Activated T-cell treated with anti-CD3 and anti-CD28 coated beads for 4 hours (primary cell): ENCODE results near the gene ZNF512.
"Not testable (repeated sequence)": the region's sequence is repeated elsewhere in the genome, so short reads cannot be mapped to it uniquely, and the experiment has no call there.

Source experiments
- DNase-seq: peaks from one replicate; pipeline ENCODE4 v3.0.0-alpha.2; 2020

The ZNF512 gene

GRCh38 chr2:27584597-27584996 lies 1.8 kb downstream of the ZNF512 start:
- no peak for DNase-seq

- no peak for DNase-seq
Observed at GRCh38 chr2:27587025-27587424, 4.2 kb downstream of the ZNF512 start.

- no peak for DNase-seq
Observed at GRCh38 chr2:27588308-27588707, 5.5 kb downstream of the ZNF512 start.

DNA sequence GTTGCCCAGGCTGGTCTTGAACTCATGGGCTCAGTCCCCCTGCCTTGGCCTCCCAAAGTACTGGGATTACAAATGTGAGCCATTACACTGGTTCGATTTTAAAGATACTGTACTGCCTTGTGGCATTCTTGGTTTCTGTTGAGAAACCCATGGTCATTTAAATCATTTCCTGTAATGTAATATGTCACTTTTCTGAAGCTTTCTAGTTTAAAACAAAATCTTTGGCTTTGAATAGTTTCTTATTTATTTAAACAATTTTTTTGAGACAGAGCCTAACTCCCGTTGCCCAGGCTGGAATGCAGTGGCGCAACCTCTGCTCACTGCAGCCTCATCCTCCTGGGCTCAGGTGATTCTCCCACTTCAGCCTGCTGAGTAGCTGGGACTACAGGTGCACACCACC lies 8.9 kb downstream of the ZNF512 start:
- no peak for DNase-seq

DNA sequence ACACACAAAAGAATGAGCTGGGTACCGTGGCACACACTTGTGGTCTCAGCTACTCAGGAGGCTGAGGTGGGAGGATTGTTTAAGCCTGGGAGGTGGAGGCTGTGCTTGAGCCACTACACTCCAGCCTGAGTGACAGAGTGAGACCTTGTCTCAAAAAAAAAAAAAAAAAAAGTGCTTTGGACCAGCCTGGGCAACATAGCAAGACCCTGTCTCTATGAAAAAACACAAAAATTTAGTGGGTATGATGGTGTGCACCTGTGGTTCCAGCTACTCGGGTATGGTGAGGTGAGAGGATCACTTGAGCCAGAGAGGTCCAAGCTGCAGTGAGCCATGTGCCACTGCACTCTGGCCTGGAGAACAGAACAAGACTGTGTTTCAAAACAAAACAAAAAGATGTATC lies 10.4 kb downstream of the ZNF512 start:
- no peak for DNase-seq

- not testable (repeated sequence) for DNase-seq
Observed at GRCh38 chr2:27594020-27594703, 11.3 kb downstream of the ZNF512 start.

DNA sequence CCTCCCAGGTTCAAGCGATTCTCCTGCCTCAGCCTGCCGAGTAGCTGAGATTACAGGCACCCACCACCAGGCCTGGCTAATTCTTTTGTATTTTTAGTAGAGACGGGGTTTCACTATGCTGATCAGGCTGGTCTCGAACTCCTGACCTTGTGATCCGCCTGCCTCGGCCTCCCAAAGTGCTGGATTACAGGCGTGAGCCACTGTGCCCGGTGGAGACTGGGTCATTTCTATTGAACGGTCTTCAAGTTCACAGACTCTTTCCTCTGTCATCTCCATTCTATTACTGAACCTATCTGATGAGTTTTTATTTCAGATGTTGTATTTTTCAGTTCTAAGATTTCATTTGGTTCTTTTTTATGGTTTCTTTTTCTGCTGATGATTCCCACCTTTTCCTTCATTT lies 12.6 kb downstream of the ZNF512 start:
- DNase-seq = not testable (repeated sequence)

GRCh38 chr2:27596627-27597026 lies 13.8 kb downstream of the ZNF512 start:
- DNase-seq = no peak

DNA sequence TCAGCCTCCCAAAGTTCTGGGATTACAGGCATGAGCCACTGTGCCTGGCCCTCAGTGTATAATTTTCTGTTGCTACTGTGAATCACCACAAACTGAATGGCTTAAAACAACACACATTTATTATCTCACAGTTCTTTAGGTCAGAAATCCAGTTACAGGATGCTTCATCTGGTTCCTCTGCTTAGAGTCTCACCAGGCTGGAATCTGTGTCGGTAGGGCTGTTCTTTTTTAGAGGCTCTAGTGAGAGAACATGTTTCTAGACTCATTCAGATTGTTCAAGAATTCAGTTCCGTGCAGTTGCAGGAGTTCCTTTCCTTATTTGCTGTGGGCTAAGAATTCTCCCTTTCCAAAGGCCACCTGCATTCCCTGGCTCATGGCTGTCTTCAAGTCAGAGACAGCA lies 23.8 kb downstream of the ZNF512 start:
- DNase-seq = no peak

- DNase-seq = no peak
Observed at GRCh38 chr2:27613985-27614384, 31.1 kb downstream of the ZNF512 start.

DNA sequence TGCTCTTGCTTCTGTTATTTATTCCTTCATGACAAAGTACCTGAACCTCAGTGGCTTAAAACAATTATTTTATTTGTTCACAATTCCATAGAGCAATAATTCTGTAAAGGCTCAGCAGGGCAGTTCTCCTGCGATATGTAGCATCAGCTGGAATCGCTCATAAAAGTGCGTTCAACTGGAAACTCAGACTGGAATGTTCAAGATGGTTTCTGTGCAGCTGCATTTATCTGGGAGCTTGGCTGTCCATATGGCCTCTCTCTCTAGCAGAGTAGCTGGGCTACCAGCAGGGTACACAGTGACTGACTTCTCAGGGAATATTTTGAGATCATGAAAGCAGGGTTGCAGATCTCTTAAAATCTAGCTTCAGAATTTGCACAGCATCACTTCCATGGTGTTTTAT lies 32.5 kb downstream of the ZNF512 start:
- no peak for DNase-seq

- DNase-seq = no peak
Observed at GRCh38 chr2:27621524-27621923, 38.7 kb downstream of the ZNF512 start.

DNA sequence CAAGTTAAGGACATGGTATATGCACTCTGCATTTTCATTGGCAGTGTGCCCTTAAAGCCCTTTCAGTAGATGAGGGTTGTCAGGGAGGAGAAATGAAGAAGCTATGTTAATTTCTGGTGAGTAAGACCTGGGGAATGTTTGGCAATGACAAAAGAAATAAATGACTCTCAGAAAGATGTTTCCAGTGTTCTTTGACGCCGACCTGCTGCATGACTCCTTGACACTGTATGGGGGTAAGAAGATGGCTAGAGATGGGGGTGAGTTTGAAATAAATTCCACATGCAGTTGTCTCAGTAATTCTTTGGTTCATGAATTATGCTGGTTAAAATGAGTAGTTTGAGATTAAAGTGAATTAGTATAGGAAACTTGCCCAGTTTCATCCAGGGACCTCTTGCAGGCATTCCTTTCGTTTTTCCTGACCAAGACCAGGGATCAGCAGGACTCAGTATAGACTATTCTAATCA lies 40.1 kb downstream of the ZNF512 start:
- no peak for DNase-seq

- no peak for DNase-seq
Observed at GRCh38 chr2:27624943-27625342, 42.1 kb downstream of the ZNF512 start.

DNA sequence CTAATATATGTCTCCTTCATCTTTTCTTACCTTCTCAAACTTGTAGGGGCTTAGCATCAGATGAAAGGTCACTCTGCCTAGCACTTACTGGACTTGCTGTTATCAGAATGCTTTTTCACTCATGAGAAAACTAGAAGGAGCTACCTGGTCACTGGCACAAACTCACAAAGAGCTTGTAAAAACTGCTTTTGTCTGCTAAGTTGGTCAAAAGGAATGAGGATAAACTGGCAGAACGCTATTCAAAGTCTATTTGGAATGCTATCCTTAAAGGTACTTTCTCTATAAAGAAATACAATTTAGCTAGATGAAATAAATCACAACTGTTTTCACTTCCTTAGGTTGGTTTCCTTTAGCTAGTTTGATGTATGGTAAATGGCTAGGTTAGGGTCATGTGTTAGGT lies 43.5 kb downstream of the ZNF512 start:
- DNase-seq = not testable (repeated sequence)

DNA sequence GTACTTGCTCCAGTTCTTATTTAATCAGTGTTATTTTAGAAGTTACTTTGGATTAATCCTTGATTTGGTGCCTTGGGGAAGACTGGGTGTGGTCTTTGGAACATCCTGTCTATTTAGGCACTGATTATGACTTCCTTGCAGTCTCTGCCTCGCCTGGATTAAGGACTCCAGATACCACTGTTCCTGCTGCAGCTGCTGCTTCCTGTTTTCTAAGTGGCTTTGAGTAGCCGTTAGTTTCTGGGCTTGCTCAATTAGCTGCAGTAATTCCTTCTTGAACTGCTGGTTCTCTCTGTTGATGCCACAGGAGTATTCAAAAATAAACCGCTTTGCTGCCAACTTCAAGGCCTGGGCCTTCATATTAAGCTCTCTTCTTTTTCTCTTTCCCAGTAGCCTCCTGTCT lies 44.1 kb downstream of the ZNF512 start:
- DNase-seq = not testable (repeated sequence)

DNA sequence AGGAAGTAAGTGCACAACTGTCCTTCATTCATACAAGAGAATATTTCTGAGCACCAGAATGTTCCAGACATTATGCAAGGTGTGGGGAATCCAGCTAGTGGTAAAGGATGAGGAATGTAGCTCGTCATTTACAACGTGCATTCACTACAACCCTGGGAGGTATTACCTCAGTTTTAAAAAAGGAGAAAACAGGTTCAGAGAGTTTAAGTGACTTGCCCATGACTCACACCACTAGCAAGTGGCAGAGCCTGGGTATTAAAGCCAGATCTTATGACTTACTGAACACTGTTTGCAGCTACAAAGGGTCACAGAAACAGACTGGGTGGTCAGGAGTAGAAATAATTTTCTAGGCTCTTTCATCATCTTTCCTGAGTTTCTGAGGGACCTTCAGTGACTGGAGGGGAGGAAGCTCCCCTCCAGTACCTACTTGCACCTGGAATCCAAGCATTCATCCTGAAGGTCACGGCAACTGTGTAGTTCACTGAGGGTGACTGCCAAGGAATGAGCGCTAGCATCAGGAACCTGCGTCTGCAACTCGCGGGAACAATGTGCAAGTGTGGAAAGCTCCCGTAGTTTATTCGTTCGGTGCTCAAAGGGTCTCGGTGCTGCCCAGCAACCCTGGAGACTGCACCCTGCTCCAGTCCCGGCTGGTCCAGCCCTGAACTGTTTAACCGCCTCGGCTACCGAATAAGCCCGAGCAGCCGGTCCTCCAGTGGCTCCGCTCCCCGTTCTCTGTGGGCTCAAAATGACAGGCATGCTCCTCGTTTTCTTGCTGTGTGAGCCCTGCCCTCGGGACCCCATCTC lies 45.3 kb downstream of the ZNF512 start:
- DNase-seq = no peak

DNA sequence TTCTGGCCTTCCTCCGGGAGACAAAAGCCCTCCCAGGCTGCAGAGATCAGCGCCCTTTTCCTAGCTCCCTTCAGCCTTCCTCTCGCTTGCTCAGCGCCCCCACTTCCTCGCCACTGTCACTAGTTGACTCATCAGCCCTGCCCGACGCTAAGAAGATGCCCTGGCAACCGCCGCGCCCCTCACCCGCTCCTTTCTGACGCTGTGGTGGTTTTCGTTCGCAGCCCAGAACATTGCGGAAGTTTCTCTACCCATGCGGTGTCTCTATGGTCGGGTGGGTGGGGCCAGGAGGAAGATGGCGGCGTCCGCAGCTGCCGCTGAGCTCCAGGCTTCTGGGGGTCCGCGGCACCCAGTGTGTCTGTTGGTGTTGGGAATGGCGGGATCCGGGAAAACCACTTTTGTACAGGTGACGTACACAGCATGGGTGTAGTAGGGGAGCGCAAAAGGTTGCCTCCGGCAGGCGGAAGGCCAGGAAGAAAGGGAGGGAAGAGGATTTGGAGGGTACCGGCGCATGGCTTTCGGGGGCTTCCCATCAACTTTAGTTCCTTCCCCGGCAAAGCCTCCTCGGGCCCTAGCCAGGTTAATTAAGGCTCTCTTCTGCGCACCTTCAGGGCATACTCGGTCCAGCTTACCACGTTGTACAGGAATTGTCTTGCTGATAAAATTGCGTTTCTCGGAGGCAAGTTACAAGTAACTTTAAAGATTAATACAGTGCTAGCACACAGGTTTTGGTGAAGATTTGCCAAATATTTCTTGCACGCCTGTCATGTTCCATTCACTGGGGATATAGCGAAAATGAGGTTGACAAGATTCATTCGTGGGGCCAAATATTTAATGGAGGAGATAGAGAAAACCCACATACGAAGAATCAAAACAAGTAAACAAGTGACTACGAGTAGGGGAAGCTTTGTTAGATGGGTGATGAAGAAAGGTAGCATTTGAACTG lies 46.2 kb downstream of the ZNF512 start, which contains the start of the genes CCDC121 and GPN1:
TSS of gene CCDC121 (minus strand) at position 246 of the 943 bp plus-strand sequence. CDS start 1,213 bp downstream, outside the sequence.
TSS of gene GPN1 (plus strand) at position 284 of the 943 bp plus-strand sequence. CDS start at position 293, 9 bp downstream.
- peak; percentile 91 for DNase-seq

DNA sequence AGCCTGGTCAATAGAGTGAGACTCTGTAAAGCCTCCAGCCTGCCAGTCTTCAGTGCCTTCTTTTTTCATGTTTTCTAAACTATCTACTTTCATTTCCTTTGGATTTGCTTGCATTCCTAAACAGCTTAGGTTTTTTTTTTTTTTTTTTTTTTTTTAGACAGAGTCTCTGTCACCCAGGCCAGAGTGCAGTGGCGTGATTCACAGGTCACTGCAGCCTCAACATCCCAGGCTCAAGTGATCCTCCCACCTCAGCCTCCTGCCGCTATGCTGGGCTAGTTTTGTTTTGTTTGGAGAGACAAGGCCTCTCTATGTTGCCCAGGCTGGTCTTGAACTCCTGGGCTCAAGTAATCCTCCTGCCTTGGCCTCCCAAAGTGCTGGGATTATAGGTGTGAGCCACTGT lies 47.4 kb downstream of the ZNF512 start:
- DNase-seq = not testable (repeated sequence)

GRCh38 chr2:27634291-27634690 lies 51.4 kb downstream of the ZNF512 start:
- no peak for DNase-seq

DNA sequence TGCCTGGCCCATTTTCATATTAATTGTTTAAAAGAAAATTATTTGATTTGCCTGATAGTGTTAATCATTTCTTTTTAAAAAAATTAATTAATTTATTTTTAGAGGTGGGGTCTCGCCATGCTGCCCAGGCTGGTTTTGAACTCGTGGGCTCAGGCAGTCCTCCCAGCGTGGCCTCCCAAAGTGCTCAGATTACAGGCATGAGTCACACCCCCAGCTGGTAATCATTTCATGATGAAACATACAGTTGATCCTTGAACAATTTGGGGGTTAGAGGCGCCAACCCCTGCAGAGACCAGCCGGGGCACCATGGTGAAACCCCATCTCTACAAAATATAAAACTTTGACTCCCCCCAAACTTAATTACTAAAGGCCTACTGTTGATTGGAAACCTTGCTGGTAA lies 53.9 kb downstream of the ZNF512 start:
- DNase-seq = no peak

GRCh38 chr2:27638037-27638637 lies 55.3 kb downstream of the ZNF512 start:
- no peak for DNase-seq
